GM20431 (cell line): ENCODE data around the gene TTC6.

Experiments
- in situ Hi-C: fragments of 300-500 bp; cut with MseI, MboI; formaldehyde crosslinking; loops from one replicate; pipeline ENCODE4 v1.15.0; 2020; ENCODE audit warnings: low sequenced_read_pairs; ENCODE audit not compliant: unreplicated experiment

Gene TTC6

GRCh38 chr14:37622231-37622923 lies 26.9 kb downstream of the TTC6 start:
- in situ Hi-C loops: no loop called here

GRCh38 chr14:37623426-37623951 lies 28.1 kb downstream of the TTC6 start:
- in situ Hi-C loops: no loop called here

- in situ Hi-C loops: no loop called here
Observed at GRCh38 chr14:37623971-37624370, 28.5 kb downstream of the TTC6 start.

GRCh38 chr14:37625597-37626595 lies 30.5 kb downstream of the TTC6 start:
- in situ Hi-C loops: no loop called here

- in situ Hi-C loops: no loop called here
Observed at GRCh38 chr14:37637341-37637740, 41.9 kb downstream of the TTC6 start.

GRCh38 chr14:37638599-37638998 lies 43.2 kb downstream of the TTC6 start:
- in situ Hi-C loops: no loop called here

- in situ Hi-C loops: no loop called here
Observed at GRCh38 chr14:37641117-37641516, 45.7 kb downstream of the TTC6 start.

GRCh38 chr14:37642125-37642524 lies 46.7 kb downstream of the TTC6 start:
- in situ Hi-C loops: no loop called here

- in situ Hi-C loops: no loop called here
Observed at GRCh38 chr14:37643701-37644100, 48.3 kb downstream of the TTC6 start.
